WI38 (cell line): ENCODE data around the gene PROK1.

Experiments used
- H3K4me3 ChIP-seq: 2 replicates; pipeline ENCODE4 v1.5.1; 2011; ENCODE audit warnings: low read depth, mild to moderate bottlenecking, control low read depth, low read length
- TF ChIP-seq, protein P1 (sequence below): IDR thresholded peaks from 2 replicates; pipeline ENCODE4 v1.5.1; 2012; ENCODE audit warnings: low read depth, mild to moderate bottlenecking, control low read depth, low read length

PROK1 gene

DNA sequence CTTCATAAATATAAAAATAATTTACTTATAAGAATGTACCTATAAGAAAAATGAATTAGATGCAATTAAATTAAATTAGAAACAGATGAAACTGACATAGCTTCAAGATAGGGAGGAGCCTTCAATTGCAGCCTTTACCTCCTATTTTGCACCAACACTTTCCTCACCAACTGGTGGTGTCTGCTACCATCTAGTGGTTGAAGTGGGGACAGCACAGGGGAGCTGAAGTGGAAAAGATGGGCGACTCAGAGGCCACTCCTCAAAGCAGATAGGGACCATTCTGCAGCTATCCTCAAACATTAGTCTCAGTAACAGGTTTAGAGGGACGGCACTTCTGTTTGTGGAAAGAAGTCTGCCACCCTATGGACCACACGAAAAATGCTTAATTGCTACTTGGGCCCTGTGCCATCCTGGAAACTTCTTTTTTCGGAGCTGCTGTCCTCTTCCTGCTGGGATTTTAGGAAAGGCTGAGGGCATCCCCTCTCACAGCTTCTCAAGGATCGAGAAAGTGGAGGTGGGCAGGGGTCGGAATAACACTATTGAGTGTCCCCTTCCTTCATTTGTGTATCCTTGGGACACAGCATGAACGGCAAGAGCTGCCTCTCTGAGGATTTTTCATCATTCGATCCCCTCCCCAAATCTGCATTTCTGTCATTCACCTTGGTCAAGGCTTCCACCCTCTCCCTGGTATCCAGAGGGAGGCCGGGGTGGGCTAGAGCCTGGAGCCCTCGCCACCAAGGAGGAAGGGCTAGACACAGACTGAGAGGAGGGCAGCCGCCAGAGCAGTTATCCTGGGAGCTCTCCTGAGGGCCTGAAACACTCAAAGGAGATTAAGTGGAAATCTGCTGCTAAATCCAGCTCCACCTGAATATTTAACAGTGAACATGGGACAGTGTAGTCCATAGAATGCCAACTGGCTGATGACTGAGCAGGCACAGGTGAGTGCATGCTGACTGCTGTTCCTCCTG lies 9.6 kb downstream of the PROK1 start:
- TF ChIP-seq, protein P1, sequence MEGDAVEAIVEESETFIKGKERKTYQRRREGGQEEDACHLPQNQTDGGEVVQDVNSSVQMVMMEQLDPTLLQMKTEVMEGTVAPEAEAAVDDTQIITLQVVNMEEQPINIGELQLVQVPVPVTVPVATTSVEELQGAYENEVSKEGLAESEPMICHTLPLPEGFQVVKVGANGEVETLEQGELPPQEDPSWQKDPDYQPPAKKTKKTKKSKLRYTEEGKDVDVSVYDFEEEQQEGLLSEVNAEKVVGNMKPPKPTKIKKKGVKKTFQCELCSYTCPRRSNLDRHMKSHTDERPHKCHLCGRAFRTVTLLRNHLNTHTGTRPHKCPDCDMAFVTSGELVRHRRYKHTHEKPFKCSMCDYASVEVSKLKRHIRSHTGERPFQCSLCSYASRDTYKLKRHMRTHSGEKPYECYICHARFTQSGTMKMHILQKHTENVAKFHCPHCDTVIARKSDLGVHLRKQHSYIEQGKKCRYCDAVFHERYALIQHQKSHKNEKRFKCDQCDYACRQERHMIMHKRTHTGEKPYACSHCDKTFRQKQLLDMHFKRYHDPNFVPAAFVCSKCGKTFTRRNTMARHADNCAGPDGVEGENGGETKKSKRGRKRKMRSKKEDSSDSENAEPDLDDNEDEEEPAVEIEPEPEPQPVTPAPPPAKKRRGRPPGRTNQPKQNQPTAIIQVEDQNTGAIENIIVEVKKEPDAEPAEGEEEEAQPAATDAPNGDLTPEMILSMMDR = peak; percentile 92
- H3K4me3 ChIP-seq = no peak overlapping the region

DNA sequence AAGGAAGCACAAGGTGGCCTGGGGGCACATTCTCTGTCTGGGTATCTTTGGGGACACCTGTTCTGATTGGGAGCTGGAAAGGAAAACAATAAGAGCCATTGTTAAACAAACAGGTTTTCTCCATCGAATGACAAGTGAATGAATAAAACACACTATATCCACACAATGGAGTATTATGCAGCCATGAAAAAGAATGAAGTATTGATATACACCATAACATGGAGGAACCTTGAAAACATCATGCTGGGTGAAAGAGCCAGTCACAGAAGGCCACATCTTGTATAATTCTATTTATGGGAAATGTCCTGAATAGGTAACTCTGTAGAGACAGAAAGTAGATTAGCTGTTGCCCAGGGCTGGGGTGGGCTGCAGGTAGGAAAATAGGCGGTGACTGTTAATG lies 11.1 kb downstream of the PROK1 start:
- no peak overlapping the region for H3K4me3 ChIP-seq
- TF ChIP-seq, protein P1 = no peak

DNA sequence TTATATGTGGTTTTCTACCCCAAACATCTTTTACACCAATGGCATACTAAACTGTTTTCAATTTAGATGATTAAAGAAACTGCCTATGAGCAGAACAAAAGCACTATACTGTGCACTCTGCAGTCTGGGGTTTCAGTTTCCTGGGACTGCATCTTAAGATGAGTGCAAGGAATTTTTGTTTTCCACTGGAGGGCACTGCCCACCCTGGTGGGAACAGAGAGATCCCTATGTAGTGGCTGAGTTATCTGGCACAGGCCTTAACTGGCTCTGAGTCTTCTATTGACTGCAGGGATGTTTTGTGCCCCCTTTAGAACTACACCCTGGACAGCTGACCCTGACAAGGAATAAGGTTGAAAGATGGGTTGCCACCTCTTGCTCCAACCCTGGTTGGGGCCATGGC lies 12.0 kb downstream of the PROK1 start:
- TF ChIP-seq, protein P1 = no peak
- H3K4me3 ChIP-seq = no peak overlapping the region

DNA sequence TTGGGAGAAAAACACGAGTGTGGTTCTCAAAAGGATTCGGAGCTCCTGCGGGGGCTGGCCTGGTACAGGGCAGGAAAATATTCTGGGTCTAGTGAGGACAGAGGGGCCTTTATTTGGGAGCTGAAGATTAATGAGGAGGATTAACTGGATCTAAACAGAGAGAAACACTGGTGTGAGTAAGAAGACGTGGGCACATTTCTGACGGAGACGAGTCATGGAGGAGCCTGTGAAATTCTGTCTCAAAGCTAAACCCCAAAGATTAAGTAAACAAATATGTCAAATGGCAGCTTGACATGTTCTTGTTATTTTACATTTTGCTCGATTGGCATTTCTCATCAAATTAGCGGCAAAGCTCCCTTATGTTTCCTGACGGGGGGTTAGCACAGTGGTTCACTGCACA lies 12.8 kb downstream of the PROK1 start:
- TF ChIP-seq, protein P1 = no peak
- H3K4me3 ChIP-seq = no peak overlapping the region

DNA sequence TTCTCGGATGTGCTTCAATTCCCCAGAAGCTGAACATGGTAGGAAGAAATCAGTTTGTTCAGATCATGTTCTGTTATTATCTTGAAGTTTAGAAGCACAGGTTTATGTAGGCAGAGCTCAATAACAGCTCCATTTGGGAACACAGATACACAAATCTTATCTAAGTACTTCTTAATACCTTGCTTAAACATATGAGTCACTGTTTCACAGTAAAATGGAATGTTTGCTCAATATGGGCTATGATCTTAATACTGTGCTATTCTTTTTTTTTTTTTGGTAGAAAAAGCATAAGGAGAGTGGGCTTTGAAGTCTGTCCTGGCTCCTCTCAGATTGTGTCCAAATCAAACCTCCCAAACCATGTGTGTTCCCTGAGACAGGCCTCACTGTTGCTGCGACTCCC lies 13.4 kb downstream of the PROK1 start:
- no peak overlapping the region for H3K4me3 ChIP-seq
- TF ChIP-seq, protein P1 = no peak

DNA sequence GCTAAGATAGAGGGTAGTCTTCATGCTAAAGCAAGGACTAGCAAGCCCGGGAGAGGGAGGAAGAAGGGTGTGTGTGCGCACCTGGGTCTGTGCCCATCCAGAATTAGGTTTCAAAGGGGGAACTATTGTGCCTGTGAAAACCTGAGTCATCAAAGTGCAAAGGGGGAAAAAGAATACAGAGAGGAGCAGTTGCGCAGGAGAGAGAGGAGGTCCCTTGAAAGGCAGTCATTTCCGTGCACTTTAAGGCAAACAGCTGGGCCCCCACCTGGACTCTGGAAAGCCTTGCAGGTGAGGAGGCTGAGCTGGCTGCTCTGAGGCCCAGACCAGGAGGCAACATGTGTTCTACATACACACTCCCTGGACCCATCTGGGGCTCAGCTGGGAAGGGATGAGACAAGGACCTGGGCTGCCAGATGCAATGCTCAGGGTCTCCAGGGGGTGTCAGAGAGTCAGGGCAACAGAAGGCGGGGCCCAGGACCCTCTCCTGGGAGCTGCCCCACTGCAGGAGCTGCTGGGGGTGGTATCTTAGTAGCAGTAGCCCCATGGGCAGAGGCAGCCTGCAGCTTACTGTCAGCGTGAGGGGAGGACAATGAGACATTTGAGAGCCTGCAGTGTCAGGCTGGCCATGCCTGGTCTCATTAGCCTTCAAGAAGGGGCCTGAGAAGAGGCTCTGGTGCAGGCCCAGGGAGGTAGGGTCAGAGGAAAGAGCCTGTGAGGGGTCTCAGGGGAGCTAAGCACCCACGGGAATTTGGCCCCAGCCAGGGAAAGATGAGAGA lies 14.3 kb downstream of the PROK1 start:
- H3K4me3 ChIP-seq = no peak overlapping the region
- TF ChIP-seq, protein P1 = no peak
